22Rv1 (cell line): ENCODE results near the gene VEGFC.

Experiments
- CTCF ChIP-seq: fragments of 450-650 bp; IDR thresholded peaks from 2 replicates; pipeline ENCODE4 v1.5.1; 2017; ENCODE audit warnings: mild to moderate bottlenecking
- ZFX ChIP-seq: fragments of 450-650 bp; IDR thresholded peaks from 2 replicates; pipeline ENCODE4 v1.6.1; 2017; ENCODE audit warnings: antibody characterized with exemption, borderline replicate concordance

- TF ChIP-seq CTCF (no peak), ZFX (no peak)
Observed at GRCh38 chr4:176767183-176767582, 25.5 kb downstream of the VEGFC start.
